Ishikawa (cell line): ENCODE measurements around the gene SSR4.

Experiments used
- CEBPB ChIP-seq: IDR thresholded peaks from 2 replicates; pipeline ENCODE4 v1.6.1; 2012
- CREB1 ChIP-seq: IDR thresholded peaks from 2 replicates; pipeline ENCODE4 v1.6.1; 2012; ENCODE audit warnings: low read depth
- EGR1 ChIP-seq: IDR thresholded peaks from 2 replicates; pipeline ENCODE4 v1.6.1; 2012
- EP300 ChIP-seq: IDR thresholded peaks from 2 replicates; pipeline ENCODE4 v1.6.1; 2012; ENCODE audit warnings: borderline replicate concordance
- FOXM1 ChIP-seq: IDR thresholded peaks from 2 replicates; pipeline ENCODE4 v1.6.1; 2012; ENCODE audit warnings: low read depth, borderline replicate concordance
- MAX ChIP-seq: IDR thresholded peaks from 2 replicates; pipeline ENCODE4 v1.6.1; 2012
- NFIC ChIP-seq: IDR thresholded peaks from 2 replicates; pipeline ENCODE4 v1.6.1; 2012
- RAD21 ChIP-seq: IDR thresholded peaks from 2 replicates; pipeline ENCODE4 v1.6.1; 2012; ENCODE audit warnings: low read depth
- REST ChIP-seq: IDR thresholded peaks from 2 replicates; pipeline ENCODE4 v1.6.1; 2012; ENCODE audit warnings: low read depth, mild to moderate bottlenecking
- TAF1 ChIP-seq: IDR thresholded peaks from 2 replicates; pipeline ENCODE4 v1.6.1; 2012; ENCODE audit warnings: low read depth, mild to moderate bottlenecking
- TCF12 ChIP-seq: IDR thresholded peaks from 2 replicates; pipeline ENCODE4 v1.6.1; 2012; ENCODE audit warnings: low read depth
- TEAD4 ChIP-seq: IDR thresholded peaks from 2 replicates; pipeline ENCODE4 v1.6.1; 2012
- USF1 ChIP-seq: IDR thresholded peaks from 2 replicates; pipeline ENCODE4 v1.6.1; 2012
- YY1 ChIP-seq: IDR thresholded peaks from 2 replicates; pipeline ENCODE4 v1.6.1; 2012; ENCODE audit warnings: low read depth
- ZBTB7A ChIP-seq: IDR thresholded peaks from 2 replicates; pipeline ENCODE4 v1.6.1; 2012; ENCODE audit warnings: low read depth

The SSR4 gene

GRCh38 chrX:153778684-153779101, 15.8 kb upstream of the SSR4 start:
- TF ChIP-seq CREB1 = no peak
- no peak for TF ChIP-seq ZBTB7A
- TF ChIP-seq EP300 = no peak
- TF ChIP-seq RAD21 = no peak
- TF ChIP-seq FOXM1 = no peak
- no peak for TF ChIP-seq NFIC
- TF ChIP-seq REST = no peak
- TF ChIP-seq EGR1 = no peak
- TF ChIP-seq MAX = no peak
- TF ChIP-seq YY1 = no peak

- TF ChIP-seq EP300 (no peak), RAD21 (no peak), ZBTB7A (no peak), YY1 (no peak), TEAD4 (no peak), MAX (no peak), USF1 (no peak), FOXM1 (no peak), NFIC (no peak), REST (no peak), CREB1 (no peak), TAF1 (no peak)
Observed at GRCh38 chrX:153779891-153780677, 14.4 kb upstream of the SSR4 start.

GRCh38 chrX:153780678-153781427, 13.6 kb upstream of the SSR4 start, which contains the start of gene SRPK3:
TSS of gene SRPK3 (plus strand) at chrX:153781041. CDS start at chrX:153781087, 46 bp downstream.
- TF ChIP-seq FOXM1 (no peak), RAD21 (no peak), MAX (no peak), YY1 (no peak), EGR1 (no peak), REST (no peak), TAF1 (no peak), CREB1 (no peak), NFIC (no peak), TCF12 (no peak), EP300 (no peak), USF1 (no peak), CEBPB (no peak), TEAD4 (no peak), ZBTB7A (no peak)
